Esophagus squamous epithelium (tissue), 5 donors: ENCODE data around the gene CCDC181. TPM values are rescaled to one million over a fixed set of nuclear protein-coding genes. Genes with fewer than 3 reads are reported as not detected.

Experiments used
- DNase-seq: peaks from one replicate; lab custom pipeline; 2025; lab: John Stamatoyannopoulos, UW
- H3K27ac ChIP-seq, 4 donors: fragments of 200-600 bp; sonication (generic); one replicate each; pipeline ENCODE4 v1.5.1; 2016 to 2019; ENCODE audit warnings: mild to moderate bottlenecking in 1 of 4
- H3K27me3 ChIP-seq, 4 donors: fragments of 200-600 bp; sonication (generic); 1 replicate in 3 of 4; 2 replicates in 1 of 4; pipeline versions ENCODE4 v1.5.1 to v1.6.0; 2017 to 2021; ENCODE audit warnings: antibody characterized with exemption in 1 of 4
- H3K36me3 ChIP-seq, 3 donors: fragments of 200-600 bp; sonication (generic); one replicate each; pipeline ENCODE4 v1.5.1; 2016 to 2019
- H3K4me1 ChIP-seq, 3 donors: fragments of 200-600 bp; sonication (generic); one replicate each; pipeline ENCODE4 v1.5.1; 2017 to 2019
- H3K4me3 ChIP-seq, 4 donors: fragments of 200-600 bp; sonication (generic); 1 replicate in 3 of 4; 2 replicates in 1 of 4; pipeline ENCODE4 v1.5.1; 2016 to 2019; ENCODE audit warnings: mild to moderate bottlenecking in 2 of 4, moderate library complexity in 1 of 4
- H3K9me3 ChIP-seq, 3 donors: fragments of 200-600 bp; sonication (generic); one replicate each; pipeline ENCODE4 v1.5.1; 2016 to 2019
- POLR2A ChIP-seq, 4 donors: fragments of 450-650 bp; IDR thresholded peaks; one replicate each; pipeline ENCODE4 v1.6.1; 2017; ENCODE audit warnings: antibody characterized with exemption in 4 of 4, mild to moderate bottlenecking in 4 of 4, moderate library complexity in 3 of 4
- WGBS, 2 donors: methylation state at CpG; one replicate each; pipeline ENCODE4 v1.1.5; 2018; 5-methylcytosine and 5-hydroxymethylcytosine counted together
- intact Hi-C: fragments of 100-400 bp; cut with DNase I; formaldehyde crosslinking; loops from one replicate; pipeline ENCODE4 v1.15.0; 2022
- total RNA-seq, 4 donors: library from RNA; depleted of rRNA; stranded (reverse); fragments of >200 nt; gene quantifications; one replicate each; pipeline ENCODE4 v1.1.0, GENCODE V29; 2016
- TF ChIP-seq, protein P1 (sequence below), 6 experiments: fragments of 450-650 bp in 4 of 6; fragments of 200-600 bp in 2 of 6; sonication (generic) in 2 of 6; IDR thresholded peaks; one replicate each; pipeline ENCODE4 v1.5.1; 2016 to 2019; ENCODE audit warnings: antibody characterized with exemption in 6 of 6, mild to moderate bottlenecking in 4 of 6, moderate library complexity in 4 of 6
- donor health status: DM: yes; HTN: yes; CAD: no.

CCDC181 gene
- total RNA-seq, 4 donors from 2014 or later: 0.38 TPM; not detected in 3

DNA sequence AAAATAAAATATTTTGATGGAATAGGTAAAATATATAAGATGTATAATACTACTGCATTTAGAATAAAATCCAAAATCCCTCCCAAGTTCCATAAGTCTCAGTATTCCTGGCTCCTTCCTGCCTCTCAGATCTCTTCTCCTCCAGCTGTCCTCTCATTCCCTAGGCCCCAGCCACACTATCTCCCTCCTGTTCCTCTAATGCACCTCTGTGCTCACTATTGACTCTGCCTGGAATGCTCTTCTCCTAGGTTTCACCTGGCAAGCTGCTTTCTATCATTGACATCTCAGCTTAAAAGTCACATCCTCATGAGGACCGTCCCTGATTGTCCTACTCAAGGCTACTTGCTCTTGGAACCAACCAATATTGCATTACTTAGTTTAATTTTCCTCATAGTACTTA is 66.9 kb downstream of the CCDC181 start:
- Histone ChIP-seq H3K4me3 (no peak overlapping the region), H3K9me3 (no peaks in the 10 kb centered on the region), H3K27ac (no peak overlapping the region), H3K27me3 (no peaks in the 10 kb centered on the region), H3K36me3 (no peaks in the 10 kb centered on the region), H3K4me1 (peaks cover 0 to 7% (median 0%) of the 10 kb centered on the region in 3 donors)
- 100% methylated on average over 1 of the region's 1 CpG for WGBS, 2 donors
- TF ChIP-seq, protein P1, sequence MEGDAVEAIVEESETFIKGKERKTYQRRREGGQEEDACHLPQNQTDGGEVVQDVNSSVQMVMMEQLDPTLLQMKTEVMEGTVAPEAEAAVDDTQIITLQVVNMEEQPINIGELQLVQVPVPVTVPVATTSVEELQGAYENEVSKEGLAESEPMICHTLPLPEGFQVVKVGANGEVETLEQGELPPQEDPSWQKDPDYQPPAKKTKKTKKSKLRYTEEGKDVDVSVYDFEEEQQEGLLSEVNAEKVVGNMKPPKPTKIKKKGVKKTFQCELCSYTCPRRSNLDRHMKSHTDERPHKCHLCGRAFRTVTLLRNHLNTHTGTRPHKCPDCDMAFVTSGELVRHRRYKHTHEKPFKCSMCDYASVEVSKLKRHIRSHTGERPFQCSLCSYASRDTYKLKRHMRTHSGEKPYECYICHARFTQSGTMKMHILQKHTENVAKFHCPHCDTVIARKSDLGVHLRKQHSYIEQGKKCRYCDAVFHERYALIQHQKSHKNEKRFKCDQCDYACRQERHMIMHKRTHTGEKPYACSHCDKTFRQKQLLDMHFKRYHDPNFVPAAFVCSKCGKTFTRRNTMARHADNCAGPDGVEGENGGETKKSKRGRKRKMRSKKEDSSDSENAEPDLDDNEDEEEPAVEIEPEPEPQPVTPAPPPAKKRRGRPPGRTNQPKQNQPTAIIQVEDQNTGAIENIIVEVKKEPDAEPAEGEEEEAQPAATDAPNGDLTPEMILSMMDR (IDR thresholded peaks at IDR 0.05): no peak
- no peak for TF ChIP-seq POLR2A (IDR thresholded peaks at IDR 0.05)
- intact Hi-C loops: loop anchor here (10.0 kb wide), 1 partner anchor 184 kb away; no protein-coding TSS in a partner anchor
- DNase-seq: no peak

DNA sequence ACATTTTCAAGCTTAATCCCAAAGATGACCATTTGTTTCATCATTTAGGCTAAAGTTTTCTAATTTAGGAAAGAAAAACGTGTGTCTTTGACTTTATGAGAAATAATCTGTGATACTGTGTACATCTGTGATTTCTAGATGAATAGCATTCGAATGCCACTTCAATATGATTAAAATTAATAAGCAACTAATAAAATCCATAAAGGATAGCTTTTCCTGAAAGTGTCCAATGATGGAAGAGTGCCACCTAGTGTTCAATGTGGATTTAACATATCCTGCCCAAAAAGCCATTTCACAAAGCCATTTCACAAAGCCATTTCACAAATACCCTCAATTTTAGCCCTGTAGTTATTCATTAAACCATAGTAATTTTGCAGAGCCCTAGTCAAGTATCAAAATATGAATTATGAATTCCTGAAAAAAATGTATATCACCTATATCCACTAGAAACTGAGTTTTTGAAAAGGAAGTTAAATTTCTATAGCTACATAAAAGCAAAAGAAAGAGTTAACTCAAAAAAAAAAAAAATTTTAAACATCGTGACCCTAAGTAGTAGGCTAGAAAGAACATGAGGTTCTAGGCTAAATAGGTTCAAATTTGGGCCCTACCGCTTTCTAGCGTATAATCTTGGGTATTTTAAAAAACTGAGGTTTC is 78.8 kb downstream of the CCDC181 start:
- WGBS, 2 donors: 41% methylated on average over 5 of the region's 5 CpGs
- Histone ChIP-seq H3K9me3 (no peaks in the 10 kb centered on the region), H3K4me1 (no peaks in the 10 kb centered on the region), H3K27me3 (no peaks in the 10 kb centered on the region), H3K36me3 (no peaks in the 10 kb centered on the region), H3K4me3 (no peak overlapping the region), H3K27ac (no peak overlapping the region)
- DNase-seq: no peak
- no peak for TF ChIP-seq POLR2A (IDR thresholded peaks at IDR 0.05)
- TF ChIP-seq, protein P1 (IDR thresholded peaks at IDR 0.05): peak; percentile 63 to 81 (median 80)
- intact Hi-C loops: loop anchor here (10.0 kb wide), 1 partner anchor 744 kb away; no protein-coding TSS in a partner anchor

DNA sequence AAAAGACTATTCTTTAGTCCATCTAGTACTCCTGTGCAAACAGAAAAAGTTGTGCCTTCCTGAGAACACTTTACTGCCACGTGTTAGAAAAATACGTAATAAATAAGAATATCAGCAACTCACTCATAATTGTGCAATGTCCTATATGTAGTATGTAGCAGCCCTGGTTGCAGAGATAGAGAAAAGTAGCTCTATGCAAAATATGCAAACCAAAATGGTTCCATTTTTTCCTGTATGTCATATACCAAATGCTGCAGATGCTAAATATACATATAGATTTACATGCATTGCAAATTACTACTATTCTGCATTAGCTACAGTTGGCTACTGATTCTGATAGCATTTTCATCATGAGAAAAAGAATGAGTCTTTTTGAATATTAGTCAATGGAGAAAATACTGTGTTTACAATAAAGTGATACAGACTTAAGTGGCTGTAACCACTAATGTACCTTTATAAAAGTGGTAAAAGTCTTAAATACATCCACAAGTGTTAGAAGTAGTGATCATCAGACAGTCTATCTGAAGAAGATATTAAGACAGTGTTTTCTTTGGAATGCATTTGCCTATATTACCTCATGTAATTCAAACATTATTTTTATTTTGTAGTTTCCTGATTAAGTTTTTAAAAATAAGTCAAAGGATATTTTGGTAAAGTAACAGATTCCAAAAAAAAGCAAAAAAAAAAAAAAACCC is 79.4 kb downstream of the CCDC181 start:
- Histone ChIP-seq H3K9me3 (no peaks in the 10 kb centered on the region), H3K36me3 (no peaks in the 10 kb centered on the region), H3K4me3 (no peak overlapping the region), H3K4me1 (no peaks in the 10 kb centered on the region), H3K27me3 (no peaks in the 10 kb centered on the region), H3K27ac (no peak overlapping the region)
- TF ChIP-seq, protein P1 (IDR thresholded peaks at IDR 0.05): no peak
- no peak for TF ChIP-seq POLR2A (IDR thresholded peaks at IDR 0.05)
- DNase-seq: no peak
- intact Hi-C loops: loop anchor here (10.0 kb wide), 1 partner anchor 743 kb away; no protein-coding TSS in a partner anchor
- 75 to 85% methylated on average over 2 of the region's 2 CpGs for WGBS, 2 donors

DNA sequence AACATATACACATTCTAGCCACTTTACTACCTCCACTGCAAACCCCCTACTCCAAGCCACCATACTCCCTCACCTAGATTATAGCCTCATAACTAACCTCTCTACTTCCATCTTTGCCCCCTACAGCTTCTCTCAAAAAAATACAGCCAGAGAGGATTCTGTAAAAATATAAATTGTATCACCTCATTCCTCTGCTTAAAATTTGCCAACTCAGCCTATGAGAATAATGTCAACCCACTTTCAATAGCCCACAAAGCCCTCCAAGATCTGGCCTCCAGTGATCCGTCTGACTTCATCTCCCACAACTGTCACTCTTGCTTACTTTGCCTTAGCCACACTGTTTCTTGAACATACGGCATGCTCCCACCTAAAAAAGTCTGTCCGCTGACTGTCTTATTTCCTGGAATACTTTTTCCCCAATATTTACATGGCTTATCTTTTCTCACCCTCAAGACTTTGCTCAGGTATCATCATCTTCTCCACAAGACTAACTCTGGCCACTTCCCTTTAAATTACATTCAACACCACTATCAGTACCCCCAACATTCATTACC is 81.2 kb downstream of the CCDC181 start:
- Histone ChIP-seq H3K27me3 (no peaks in the 10 kb centered on the region), H3K27ac (no peak overlapping the region), H3K36me3 (no peaks in the 10 kb centered on the region), H3K9me3 (no peaks in the 10 kb centered on the region), H3K4me3 (no peak overlapping the region), H3K4me1 (no peaks in the 10 kb centered on the region)
- 96 to 99% methylated on average over 3 of the region's 3 CpGs for WGBS, 2 donors
- intact Hi-C loops: loop anchor here (10.0 kb wide), 1 partner anchor 741 kb away; no protein-coding TSS in a partner anchor
- TF ChIP-seq POLR2A (IDR thresholded peaks at IDR 0.05): no peak
- TF ChIP-seq, protein P1 (IDR thresholded peaks at IDR 0.05): no peak
- DNase-seq: no peak

DNA sequence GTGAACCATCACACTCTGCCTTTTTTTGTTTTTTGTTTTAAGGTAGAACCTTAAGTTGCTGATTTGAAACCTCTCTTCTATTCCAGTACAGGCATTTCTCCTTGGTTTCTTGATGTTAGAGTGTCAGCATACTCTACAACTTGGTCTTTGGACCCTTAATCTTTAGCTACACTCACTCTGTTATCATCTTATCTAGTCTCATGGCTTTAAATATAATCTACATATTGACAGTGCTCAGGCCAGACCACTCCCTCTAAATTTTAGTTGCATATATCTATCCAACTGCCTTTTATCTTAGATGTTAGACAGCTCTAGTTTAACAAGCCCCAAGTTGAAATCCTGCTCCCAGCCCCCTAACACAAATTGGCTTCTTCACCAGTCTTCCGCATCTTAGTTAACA is 81.8 kb downstream of the CCDC181 start:
- no peak for DNase-seq
- intact Hi-C loops: loop anchor here (10.0 kb wide), 1 partner anchor 741 kb away; no protein-coding TSS in a partner anchor
- no peak overlapping the region for H3K27ac ChIP-seq
- WGBS, 2 donors: 97 to 100% methylated on average over 1 of the region's 1 CpG
- H3K4me3 ChIP-seq: no peak overlapping the region
- no peaks in the 10 kb centered on the region for H3K36me3 ChIP-seq
- H3K27me3 ChIP-seq: no peaks in the 10 kb centered on the region
- no peaks in the 10 kb centered on the region for H3K9me3 ChIP-seq
- TF ChIP-seq, protein P1 (IDR thresholded peaks at IDR 0.05): no peak
- TF ChIP-seq POLR2A (IDR thresholded peaks at IDR 0.05): no peak
- H3K4me1 ChIP-seq: no peaks in the 10 kb centered on the region
